H1 (cell line): ENCODE results near the gene ABHD13. TPM values are rescaled to one million over a fixed set of nuclear protein-coding genes. Genes with fewer than 3 reads are reported as not detected.

Experiments
- CTCF ChIA-PET: fragments of 300-600 bp; sonication (Branson Sonifier 250); formaldehyde crosslinking; loops from one replicate; lab custom pipeline; 2021; ENCODE audit not compliant: partially characterized antibody; lab: Charles Lee
- POLR2A ChIA-PET: fragments of 300-600 bp; sonication (Branson Sonifier 250); formaldehyde crosslinking; loops from one replicate; lab custom pipeline; 2021; ENCODE audit warnings: inconsistent platforms; ENCODE audit not compliant: partially characterized antibody; lab: Charles Lee
- DNase-seq, 2 experiments: peaks; one replicate each; pipeline versions ENCODE4 v3.0.0 to v3.0.0-alpha.2; 2010 to 2022; ENCODE audit warnings: low spot score in 2 of 2, low read depth in 1 of 2, mixed read lengths in 1 of 2
- FAIRE-seq: peaks from 2 replicates; lab custom pipeline; 2011; peaks lifted over from hg19 to GRCh38; lab: Jason Lieb, UNC
- H2AFZ ChIP-seq: 2 replicates; pipeline ENCODE4 v1.8.1; 2012; ENCODE audit warnings: low read length, inconsistent platforms
- H2AK5ac ChIP-seq: 2 replicates; pipeline ENCODE4 v1.6.1; 2013; ENCODE audit warnings: low read depth, low read length
- H2BK120ac ChIP-seq: replicated peaks from 2 replicates; pipeline ENCODE3; 2013; ENCODE audit warnings: low read depth, low read length, inconsistent platforms
- H2BK12ac ChIP-seq: 2 replicates; pipeline ENCODE4 v1.6.1; 2013; ENCODE audit warnings: low read depth, low read length
- H2BK15ac ChIP-seq: 2 replicates; pipeline ENCODE4 v1.6.1; 2013; ENCODE audit warnings: low read length
- H2BK20ac ChIP-seq: 2 replicates; pipeline ENCODE4 v1.6.1; 2013; ENCODE audit warnings: low read length
- H2BK5ac ChIP-seq: 2 replicates; pipeline ENCODE4 v1.6.1; 2013; ENCODE audit warnings: low read depth, low read length
- H3K14ac ChIP-seq: 2 replicates; pipeline ENCODE4 v1.6.1; 2013; ENCODE audit warnings: inconsistent platforms; ENCODE audit not compliant: insufficient read length
- H3K18ac ChIP-seq: 2 replicates; pipeline ENCODE4 v1.6.1; 2013; ENCODE audit warnings: low read length; ENCODE audit errors: extremely low read depth
- H3K23ac ChIP-seq: 2 replicates; pipeline ENCODE4 v1.6.1; 2013; ENCODE audit warnings: inconsistent platforms; ENCODE audit not compliant: insufficient read length
- H3K23me2 ChIP-seq: 2 replicates; pipeline ENCODE4 v1.6.1; 2013; ENCODE audit warnings: low read depth, low read length
- H3K27ac ChIP-seq: 2 replicates; pipeline ENCODE4 v1.6.1; 2011; ENCODE audit warnings: low read depth, low read length, inconsistent platforms
- H3K27me3 ChIP-seq, 4 experiments: replicated peaks in 1 of 4; 1 replicate in 1 of 4; 2 replicates in 3 of 4; pipeline versions ENCODE4 v1.6.1 to v1.8.1; 2011 to 2013; ENCODE audit warnings: low read length in 3 of 4, mild to moderate bottlenecking in 3 of 4, inconsistent platforms in 2 of 4, mixed read lengths in 2 of 4, moderate library complexity in 1 of 4; ENCODE audit not compliant: control insufficient read depth in 3 of 4, insufficient read depth in 3 of 4; ENCODE audit errors: extremely low read depth in 1 of 4
- H3K36me3 ChIP-seq, 4 experiments: 2 replicates each; pipeline versions ENCODE4 v1.6.1 to v1.8.1; 2011 to 2013; ENCODE audit warnings: mild to moderate bottlenecking in 4 of 4, low read length in 3 of 4, moderate library complexity in 2 of 4, control low read depth in 1 of 4, inconsistent platforms in 1 of 4; ENCODE audit not compliant: insufficient read depth in 4 of 4, control insufficient read depth in 2 of 4
- H3K4ac ChIP-seq: replicated peaks from 2 replicates; pipeline ENCODE3; 2013; ENCODE audit warnings: low read length, low read depth, mixed read lengths, inconsistent platforms; ENCODE audit not compliant: insufficient read length
- H3K4me1 ChIP-seq, 4 experiments: replicated peaks in 1 of 4; 1 replicate in 1 of 4; 2 replicates in 3 of 4; pipeline versions ENCODE4 v1.6.1 to v1.8.1; 2011 to 2013; ENCODE audit warnings: low read length in 3 of 4, inconsistent platforms in 2 of 4, mixed read lengths in 1 of 4; ENCODE audit not compliant: insufficient read depth in 4 of 4, control insufficient read depth in 3 of 4
- H3K4me2 ChIP-seq, 2 experiments: 2 replicates each; pipeline versions ENCODE4 v1.6.1 to v1.8.1; 2011 to 2013; ENCODE audit warnings: low read depth in 2 of 2, low read length in 2 of 2, control low read depth in 1 of 2, inconsistent platforms in 1 of 2, mild to moderate bottlenecking in 1 of 2; ENCODE audit not compliant: insufficient read depth in 1 of 2
- H3K4me3 ChIP-seq, 4 experiments: fragments of 200-600, 300-600 bp in 1 of 4; sonication (generic), shearing (Covaris generic), sonication (Bioruptor Twin) in 1 of 4; 2 replicates each; pipeline versions ENCODE4 v1.5.1 to v1.8.1; 2011 to 2016; ENCODE audit warnings: low read length in 4 of 4, low read depth in 3 of 4, control low read depth in 2 of 4, inconsistent platforms in 2 of 4, mild to moderate bottlenecking in 2 of 4, mixed read lengths in 1 of 4, moderate library complexity in 1 of 4; ENCODE audit not compliant: insufficient read depth in 2 of 4; ENCODE audit errors: extremely low read depth in 1 of 4
- H3K56ac ChIP-seq: replicated peaks from 2 replicates; pipeline ENCODE3; 2013; ENCODE audit warnings: low read depth, mild to moderate bottlenecking, mixed read lengths, low read length, inconsistent platforms; ENCODE audit not compliant: insufficient read length
- H3K79me1 ChIP-seq: 2 replicates; pipeline ENCODE4 v1.6.1; 2013; ENCODE audit warnings: low read depth, low read length, control low read depth
- H3K79me2 ChIP-seq, 2 experiments: 2 replicates each; pipeline versions ENCODE4 v1.6.1 to v1.8.1; 2012 to 2013; ENCODE audit warnings: low read length in 2 of 2, mild to moderate bottlenecking in 2 of 2, inconsistent platforms in 1 of 2; ENCODE audit not compliant: insufficient read depth in 2 of 2, control insufficient read depth in 1 of 2
- H3K9ac ChIP-seq, 4 experiments: replicated peaks in 1 of 4; 1 replicate in 1 of 4; 2 replicates in 3 of 4; pipeline versions ENCODE4 v1.6.1 to v1.8.1; 2011 to 2013; ENCODE audit warnings: low read depth in 3 of 4, low read length in 3 of 4, control low read depth in 2 of 4, mild to moderate bottlenecking in 2 of 4, moderate library complexity in 2 of 4, inconsistent platforms in 1 of 4; ENCODE audit errors: extremely low read depth in 1 of 4
- H3K9me3 ChIP-seq, 2 experiments: 2 replicates each; pipeline versions ENCODE4 v1.6.1 to v1.8.1; 2012 to 2013; ENCODE audit warnings: mild to moderate bottlenecking in 2 of 2, moderate library complexity in 2 of 2, control low read depth in 1 of 2, inconsistent platforms in 1 of 2, low read depth in 1 of 2, low read length in 1 of 2, mixed read lengths in 1 of 2; ENCODE audit not compliant: insufficient read depth in 2 of 2
- H4K20me1 ChIP-seq, 2 experiments: replicated peaks in 1 of 2; 2 replicates each; pipeline versions ENCODE3 to v1.8.1; 2011 to 2013; ENCODE audit warnings: inconsistent platforms in 2 of 2, low read length in 2 of 2, mild to moderate bottlenecking in 1 of 2; ENCODE audit not compliant: insufficient read depth in 2 of 2, control insufficient read depth in 1 of 2
- H4K5ac ChIP-seq: 2 replicates; pipeline ENCODE4 v1.6.1; 2013; ENCODE audit warnings: low read length, low read depth, mixed read lengths, inconsistent platforms; ENCODE audit not compliant: insufficient read length
- H4K8ac ChIP-seq: 2 replicates; pipeline ENCODE4 v1.8.0; 2013; ENCODE audit warnings: mild to moderate bottlenecking, moderate library complexity, low read length, inconsistent platforms; ENCODE audit not compliant: insufficient read depth; ENCODE audit errors: extremely low read depth
- H4K91ac ChIP-seq: replicated peaks from 2 replicates; pipeline ENCODE3; 2013; ENCODE audit warnings: low read length, mixed read lengths, inconsistent platforms; ENCODE audit not compliant: insufficient read length
- CHD7 ChIP-seq: fragments of 300-600 bp; sonication (generic); IDR thresholded peaks from 2 replicates; pipeline ENCODE4 v1.7.1; 2012; ENCODE audit warnings: low read length, moderate library complexity, mild to moderate bottlenecking, inconsistent platforms; ENCODE audit not compliant: insufficient replicate concordance
- polyA plus RNA-seq, 7 experiments: library from polyadenylated mRNA; depleted of rRNA in 3 of 7; stranded (reverse) in 5 of 7; unstranded in 2 of 7; fragments of >200 nt in 5 of 7; fragments of 200-250 nt in 2 of 7; gene quantifications; 1 replicate in 5 of 7; 2 replicates in 1 of 7; 4 replicates in 1 of 7; pipeline versions ENCODE4 v1.2.1 to v1.2.3, GENCODE V29; 2011 to 2013; ENCODE audit warnings: missing spikeins in 2 of 7, mixed read lengths in 2 of 7
- total RNA-seq: library from RNA; stranded (reverse); fragmentation: NEBNext Ultra II Directional; extraction: Animal tissue kit (Norgen Biotek cat#: 25700); gene quantifications from 2 replicates; pipeline ENCODE4 v1.2.1, GENCODE V29; 2021

The ABHD13 gene
- total and polyA plus RNA-seq, 2 of the 8 experiments (the other 6 are each of a cell fraction or from before 2014, with no cell fraction given), result 3.5 to 6.6 TPM

- H3K9me3 ChIP-seq, result no peaks in the 10 kb centered on the region
- H4K5ac ChIP-seq, result no peak overlapping the region
- H3K36me3 ChIP-seq, result peaks cover 0 to 7% (median 0%) of the 10 kb centered on the region in 4 experiments; a peak in 3 of 8 replicates
- H3K18ac ChIP-seq, result no peak overlapping the region
- POLR2A ChIA-PET, result interaction anchor here (0.7 to 1.5 kb wide), 2 partner anchors 34 to 298 kb away, joined by 3 read pairs; no protein-coding TSS in a partner anchor
- no peak overlapping the region for H4K8ac ChIP-seq
- no peak overlapping the region for H2BK12ac ChIP-seq
- H4K91ac ChIP-seq, result no peak overlapping the region
- H3K23me2 ChIP-seq, result no peaks in the 10 kb centered on the region
- no peak overlapping the region for H3K56ac ChIP-seq
- H3K27me3 ChIP-seq, result no peaks in the 10 kb centered on the region
- no peak overlapping the region for H3K4me2 ChIP-seq
- H2BK15ac ChIP-seq, result no peak overlapping the region
- H3K4me3 ChIP-seq, result no peak overlapping the region
- peaks cover 0 to 2% of the 10 kb centered on the region in 2 experiments for H4K20me1 ChIP-seq
- no peak overlapping the region for H2BK120ac ChIP-seq
- no peak overlapping the region for H3K4ac ChIP-seq
- H3K79me2 ChIP-seq, result peaks cover 0 to 18% of the 10 kb centered on the region in 2 experiments; a peak in 2 of 4 replicates
- H3K23ac ChIP-seq, result no peak overlapping the region
- DNase-seq, result no peak
- CTCF ChIA-PET, result interaction anchor here (1.1 kb wide), 2 partner anchors 90 to 478 kb away, joined by 3 read pairs; no protein-coding TSS in a partner anchor
- no peak overlapping the region for H2BK5ac ChIP-seq
- H2AK5ac ChIP-seq, result no peak overlapping the region
- no peaks in the 10 kb centered on the region for H3K79me1 ChIP-seq
- H3K9ac ChIP-seq, result no peak overlapping the region
- no peak overlapping the region for H2AFZ ChIP-seq
- no peak overlapping the region for H3K27ac ChIP-seq
- no peaks in the 10 kb centered on the region for H3K4me1 ChIP-seq
- no peak for FAIRE-seq
- H2BK20ac ChIP-seq, result no peak overlapping the region
- no peak overlapping the region for H3K14ac ChIP-seq
- TF ChIP-seq CHD7, result no peak
These were observed 12.2 kb downstream of the ABHD13 start for GRCh38 chr13:108230377-108230776.
